ENCODE results near the gene MYBBP1A. TPM values are rescaled to one million over a fixed set of nuclear protein-coding genes. Genes with fewer than 3 reads are reported as not detected.

MYBBP1A gene
- total and polyA plus RNA-seq, 2 of the 8 experiments (the other 6 are each of a cell fraction or from before 2014, with no cell fraction given) = 46.8 to 151 TPM

DNA sequence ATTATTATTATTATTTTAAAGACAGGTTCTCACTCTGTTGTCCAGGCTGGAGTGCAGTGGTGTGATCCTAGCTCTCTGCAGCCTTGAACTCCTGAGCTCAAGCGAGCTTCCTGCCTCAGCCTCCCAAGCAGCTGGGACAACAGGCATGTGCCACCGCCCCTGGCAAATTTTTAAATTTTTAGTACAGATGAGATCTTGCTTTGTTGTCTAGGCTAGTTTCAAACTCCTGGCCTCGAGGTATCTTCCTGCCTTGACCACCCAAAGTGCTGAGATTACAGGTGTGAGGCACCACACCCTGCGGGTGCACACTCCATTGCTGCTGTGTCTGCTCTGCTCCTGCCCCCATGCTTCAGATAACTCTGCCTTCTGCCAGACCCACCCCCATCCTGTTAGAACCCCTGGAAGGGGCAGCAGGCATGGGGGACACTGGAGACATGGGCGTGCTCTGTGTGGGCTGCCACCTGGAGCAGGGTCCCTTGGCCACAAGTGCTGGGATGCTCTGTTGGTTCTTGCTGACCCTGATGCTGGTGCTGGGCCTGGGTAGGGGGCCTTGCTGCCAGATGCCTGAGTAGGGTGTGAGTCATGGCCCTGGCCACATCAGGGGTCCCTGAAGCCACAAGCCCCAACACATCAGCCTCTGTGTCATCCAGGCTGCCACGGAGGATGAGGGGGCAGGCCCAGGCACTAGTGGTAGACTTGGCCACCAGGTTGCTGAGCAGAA lies 2.6 kb upstream of the MYBBP1A start (continued):
- TF ChIP-seq, protein P1, sequence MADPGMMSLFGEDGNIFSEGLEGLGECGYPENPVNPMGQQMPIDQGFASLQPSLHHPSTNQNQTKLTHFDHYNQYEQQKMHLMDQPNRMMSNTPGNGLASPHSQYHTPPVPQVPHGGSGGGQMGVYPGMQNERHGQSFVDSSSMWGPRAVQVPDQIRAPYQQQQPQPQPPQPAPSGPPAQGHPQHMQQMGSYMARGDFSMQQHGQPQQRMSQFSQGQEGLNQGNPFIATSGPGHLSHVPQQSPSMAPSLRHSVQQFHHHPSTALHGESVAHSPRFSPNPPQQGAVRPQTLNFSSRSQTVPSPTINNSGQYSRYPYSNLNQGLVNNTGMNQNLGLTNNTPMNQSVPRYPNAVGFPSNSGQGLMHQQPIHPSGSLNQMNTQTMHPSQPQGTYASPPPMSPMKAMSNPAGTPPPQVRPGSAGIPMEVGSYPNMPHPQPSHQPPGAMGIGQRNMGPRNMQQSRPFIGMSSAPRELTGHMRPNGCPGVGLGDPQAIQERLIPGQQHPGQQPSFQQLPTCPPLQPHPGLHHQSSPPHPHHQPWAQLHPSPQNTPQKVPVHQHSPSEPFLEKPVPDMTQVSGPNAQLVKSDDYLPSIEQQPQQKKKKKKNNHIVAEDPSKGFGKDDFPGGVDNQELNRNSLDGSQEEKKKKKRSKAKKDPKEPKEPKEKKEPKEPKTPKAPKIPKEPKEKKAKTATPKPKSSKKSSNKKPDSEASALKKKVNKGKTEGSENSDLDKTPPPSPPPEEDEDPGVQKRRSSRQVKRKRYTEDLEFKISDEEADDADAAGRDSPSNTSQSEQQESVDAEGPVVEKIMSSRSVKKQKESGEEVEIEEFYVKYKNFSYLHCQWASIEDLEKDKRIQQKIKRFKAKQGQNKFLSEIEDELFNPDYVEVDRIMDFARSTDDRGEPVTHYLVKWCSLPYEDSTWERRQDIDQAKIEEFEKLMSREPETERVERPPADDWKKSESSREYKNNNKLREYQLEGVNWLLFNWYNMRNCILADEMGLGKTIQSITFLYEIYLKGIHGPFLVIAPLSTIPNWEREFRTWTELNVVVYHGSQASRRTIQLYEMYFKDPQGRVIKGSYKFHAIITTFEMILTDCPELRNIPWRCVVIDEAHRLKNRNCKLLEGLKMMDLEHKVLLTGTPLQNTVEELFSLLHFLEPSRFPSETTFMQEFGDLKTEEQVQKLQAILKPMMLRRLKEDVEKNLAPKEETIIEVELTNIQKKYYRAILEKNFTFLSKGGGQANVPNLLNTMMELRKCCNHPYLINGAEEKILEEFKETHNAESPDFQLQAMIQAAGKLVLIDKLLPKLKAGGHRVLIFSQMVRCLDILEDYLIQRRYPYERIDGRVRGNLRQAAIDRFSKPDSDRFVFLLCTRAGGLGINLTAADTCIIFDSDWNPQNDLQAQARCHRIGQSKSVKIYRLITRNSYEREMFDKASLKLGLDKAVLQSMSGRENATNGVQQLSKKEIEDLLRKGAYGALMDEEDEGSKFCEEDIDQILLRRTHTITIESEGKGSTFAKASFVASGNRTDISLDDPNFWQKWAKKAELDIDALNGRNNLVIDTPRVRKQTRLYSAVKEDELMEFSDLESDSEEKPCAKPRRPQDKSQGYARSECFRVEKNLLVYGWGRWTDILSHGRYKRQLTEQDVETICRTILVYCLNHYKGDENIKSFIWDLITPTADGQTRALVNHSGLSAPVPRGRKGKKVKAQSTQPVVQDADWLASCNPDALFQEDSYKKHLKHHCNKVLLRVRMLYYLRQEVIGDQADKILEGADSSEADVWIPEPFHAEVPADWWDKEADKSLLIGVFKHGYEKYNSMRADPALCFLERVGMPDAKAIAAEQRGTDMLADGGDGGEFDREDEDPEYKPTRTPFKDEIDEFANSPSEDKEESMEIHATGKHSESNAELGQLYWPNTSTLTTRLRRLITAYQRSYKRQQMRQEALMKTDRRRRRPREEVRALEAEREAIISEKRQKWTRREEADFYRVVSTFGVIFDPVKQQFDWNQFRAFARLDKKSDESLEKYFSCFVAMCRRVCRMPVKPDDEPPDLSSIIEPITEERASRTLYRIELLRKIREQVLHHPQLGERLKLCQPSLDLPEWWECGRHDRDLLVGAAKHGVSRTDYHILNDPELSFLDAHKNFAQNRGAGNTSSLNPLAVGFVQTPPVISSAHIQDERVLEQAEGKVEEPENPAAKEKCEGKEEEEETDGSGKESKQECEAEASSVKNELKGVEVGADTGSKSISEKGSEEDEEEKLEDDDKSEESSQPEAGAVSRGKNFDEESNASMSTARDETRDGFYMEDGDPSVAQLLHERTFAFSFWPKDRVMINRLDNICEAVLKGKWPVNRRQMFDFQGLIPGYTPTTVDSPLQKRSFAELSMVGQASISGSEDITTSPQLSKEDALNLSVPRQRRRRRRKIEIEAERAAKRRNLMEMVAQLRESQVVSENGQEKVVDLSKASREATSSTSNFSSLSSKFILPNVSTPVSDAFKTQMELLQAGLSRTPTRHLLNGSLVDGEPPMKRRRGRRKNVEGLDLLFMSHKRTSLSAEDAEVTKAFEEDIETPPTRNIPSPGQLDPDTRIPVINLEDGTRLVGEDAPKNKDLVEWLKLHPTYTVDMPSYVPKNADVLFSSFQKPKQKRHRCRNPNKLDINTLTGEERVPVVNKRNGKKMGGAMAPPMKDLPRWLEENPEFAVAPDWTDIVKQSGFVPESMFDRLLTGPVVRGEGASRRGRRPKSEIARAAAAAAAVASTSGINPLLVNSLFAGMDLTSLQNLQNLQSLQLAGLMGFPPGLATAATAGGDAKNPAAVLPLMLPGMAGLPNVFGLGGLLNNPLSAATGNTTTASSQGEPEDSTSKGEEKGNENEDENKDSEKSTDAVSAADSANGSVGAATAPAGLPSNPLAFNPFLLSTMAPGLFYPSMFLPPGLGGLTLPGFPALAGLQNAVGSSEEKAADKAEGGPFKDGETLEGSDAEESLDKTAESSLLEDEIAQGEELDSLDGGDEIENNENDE (IDR thresholded peaks at IDR 0.05; ENCODE audit: insufficient replicate concordance, low read length) = no peak
- TF ChIP-seq SAP30 (IDR thresholded peaks at IDR 0.05; ENCODE audit: insufficient read depth, insufficient replicate concordance, low read length) = no peak
- no peak for TF ChIP-seq PHF8 (conservative IDR thresholded peaks at IDR 0.05; ENCODE audit: low read depth, low read length)
- no peak for TF ChIP-seq TCF12 (IDR thresholded peaks at IDR 0.05; ENCODE audit: low read depth, low read length)
- TF ChIP-seq CTBP2 (IDR thresholded peaks at IDR 0.05; ENCODE audit: borderline replicate concordance, insufficient read depth, insufficient read length, low read length) = no peak
